GM18861 (cell line): ENCODE measurements around the gene ATP6V1E1.

ENCODE experiments used
- ATAC-seq: cut with Tn5 transposase; IDR thresholded peaks from one replicate; pipeline ENCODE4 v1.9.1; 2021; ENCODE audit not compliant: unreplicated experiment

The ATP6V1E1 gene

DNA sequence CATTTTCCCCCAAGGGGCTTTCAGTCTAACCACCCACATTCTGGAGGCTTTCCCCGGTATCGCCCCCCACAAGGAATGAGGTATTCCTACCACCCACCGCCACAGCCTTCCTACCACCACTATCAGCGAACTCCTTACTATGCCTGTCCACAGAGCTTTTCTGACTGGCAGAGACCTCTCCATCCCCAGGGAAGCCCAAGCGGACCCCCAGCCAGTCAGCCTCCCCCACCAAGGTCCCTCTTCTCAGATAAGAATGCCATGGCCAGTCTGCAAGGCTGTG lies 79.9 kb downstream of the ATP6V1E1 start:
- ATAC-seq: no peak

GRCh38 chr22:17548010-17548755 lies 80.4 kb downstream of the ATP6V1E1 start:
- no peak for ATAC-seq

GRCh38 chr22:17542452-17542851 lies 86.1 kb downstream of the ATP6V1E1 start:
- ATAC-seq: no peak
